AG04449 (cell line): Measurements from ENCODE around the gene CACNB1.
"Not testable (repeated sequence)": the region's sequence is repeated elsewhere in the genome, so short reads cannot be mapped to it uniquely, and the experiment has no call there.

Source experiments
- CTCF ChIA-PET: fragments of 350-600 bp; formaldehyde crosslinking; extraction: SDS; loops from one replicate; lab custom pipeline; 2021; ENCODE audit warnings: antibody characterized with exemption; lab: Yijun Ruan, JAX
- POLR2A ChIA-PET: fragments of 400-600, 350-600 bp; formaldehyde crosslinking; extraction: SDS; loops from one replicate; lab custom pipeline; 2020; ENCODE audit warnings: antibody characterized with exemption, inconsistent platforms; lab: Yijun Ruan, JAX
- DNase-seq: peaks from one replicate; pipeline ENCODE4 v3.0.0-alpha.2; 2010; ENCODE audit warnings: low read depth, low spot score
- H3K4me3 ChIP-seq: 2 replicates; pipeline ENCODE4 v1.5.1; 2011; ENCODE audit warnings: low read depth, mild to moderate bottlenecking, control low read depth, low read length
- TF ChIP-seq, protein P1 (sequence below): IDR thresholded peaks from one replicate; pipeline ENCODE4 v1.5.1; 2011; ENCODE audit warnings: mild to moderate bottlenecking, moderate library complexity, low read length, control low read depth, inconsistent platforms; ENCODE audit not compliant: insufficient read depth; ENCODE audit errors: missing control alignments

CACNB1 gene

DNA sequence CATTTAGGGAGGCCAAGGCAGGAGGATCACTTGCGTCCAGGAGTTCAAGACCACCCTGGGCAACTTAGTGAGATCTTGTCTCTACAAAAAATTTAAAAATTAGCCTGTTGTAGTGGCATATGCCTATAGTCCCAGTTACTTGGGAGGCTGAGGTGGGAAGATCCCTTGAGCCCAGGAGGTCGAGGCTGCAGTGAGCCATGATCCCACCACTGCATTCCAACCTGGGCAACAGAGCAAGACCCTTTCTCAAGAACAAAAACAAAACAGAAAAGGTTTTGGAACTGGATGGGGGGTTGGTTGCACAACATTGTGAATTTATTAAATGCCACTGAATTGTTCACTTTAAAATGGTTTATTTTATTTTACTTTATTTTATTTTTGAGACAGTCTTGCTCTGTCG, 67.3 kb downstream of the CACNB1 start:
- CTCF ChIA-PET = interaction anchor here (1.0 to 1.4 kb wide), 2 partner anchors 12 to 23 kb away, joined by 3 read pairs; no protein-coding TSS in a partner anchor
- H3K4me3 ChIP-seq = no peak overlapping the region
- DNase-seq = no peak
- POLR2A ChIA-PET = no interaction called here
- TF ChIP-seq, protein P1, sequence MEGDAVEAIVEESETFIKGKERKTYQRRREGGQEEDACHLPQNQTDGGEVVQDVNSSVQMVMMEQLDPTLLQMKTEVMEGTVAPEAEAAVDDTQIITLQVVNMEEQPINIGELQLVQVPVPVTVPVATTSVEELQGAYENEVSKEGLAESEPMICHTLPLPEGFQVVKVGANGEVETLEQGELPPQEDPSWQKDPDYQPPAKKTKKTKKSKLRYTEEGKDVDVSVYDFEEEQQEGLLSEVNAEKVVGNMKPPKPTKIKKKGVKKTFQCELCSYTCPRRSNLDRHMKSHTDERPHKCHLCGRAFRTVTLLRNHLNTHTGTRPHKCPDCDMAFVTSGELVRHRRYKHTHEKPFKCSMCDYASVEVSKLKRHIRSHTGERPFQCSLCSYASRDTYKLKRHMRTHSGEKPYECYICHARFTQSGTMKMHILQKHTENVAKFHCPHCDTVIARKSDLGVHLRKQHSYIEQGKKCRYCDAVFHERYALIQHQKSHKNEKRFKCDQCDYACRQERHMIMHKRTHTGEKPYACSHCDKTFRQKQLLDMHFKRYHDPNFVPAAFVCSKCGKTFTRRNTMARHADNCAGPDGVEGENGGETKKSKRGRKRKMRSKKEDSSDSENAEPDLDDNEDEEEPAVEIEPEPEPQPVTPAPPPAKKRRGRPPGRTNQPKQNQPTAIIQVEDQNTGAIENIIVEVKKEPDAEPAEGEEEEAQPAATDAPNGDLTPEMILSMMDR = no peak

DNA sequence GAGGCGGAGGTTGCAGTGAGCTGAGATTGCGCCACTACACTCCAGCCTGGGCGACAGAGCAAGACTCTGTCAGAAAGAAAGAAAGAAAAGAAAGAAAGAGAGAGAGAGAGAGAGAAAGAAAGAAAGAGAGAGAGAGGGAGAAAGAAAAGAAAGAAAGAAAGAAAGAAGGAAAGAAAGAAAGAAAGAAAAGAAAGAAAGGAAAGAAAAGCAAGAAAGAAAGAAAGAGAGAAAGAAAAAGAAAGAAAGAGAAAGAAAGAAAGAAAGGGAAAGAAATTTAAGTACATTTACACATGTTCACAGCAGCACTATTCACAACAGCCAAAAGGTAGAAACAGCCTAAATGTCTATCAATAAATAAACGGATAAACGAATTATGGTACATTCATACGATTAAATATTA, 67.9 kb downstream of the CACNB1 start:
- CTCF ChIA-PET, POLR2A ChIA-PET, H3K4me3 ChIP-seq, DNase-seq: not testable (repeated sequence)

DNA sequence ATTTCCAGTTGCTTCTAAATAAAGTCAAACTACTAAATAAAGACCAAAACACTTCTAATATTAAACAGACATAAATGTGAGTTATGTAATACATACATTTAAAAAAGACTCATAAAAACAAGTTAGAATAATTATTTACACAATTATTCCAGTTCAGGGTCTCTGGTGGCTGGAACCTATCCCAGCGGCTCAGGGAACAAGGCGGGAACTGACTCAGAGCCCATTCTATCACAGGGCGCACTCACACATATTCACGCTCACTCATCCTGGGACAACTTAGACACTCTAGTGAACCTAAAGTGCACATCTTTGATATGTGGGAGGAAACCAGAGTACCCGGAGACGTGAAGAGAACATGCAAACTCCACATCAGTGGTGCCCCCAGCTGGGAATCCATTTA, 71.0 kb downstream of the CACNB1 start:
- no peak for DNase-seq
- ChIA-PET CTCF (no interaction called here), POLR2A (no interaction called here)
- TF ChIP-seq, protein P1 = no peak
- H3K4me3 ChIP-seq = no peak overlapping the region

DNA sequence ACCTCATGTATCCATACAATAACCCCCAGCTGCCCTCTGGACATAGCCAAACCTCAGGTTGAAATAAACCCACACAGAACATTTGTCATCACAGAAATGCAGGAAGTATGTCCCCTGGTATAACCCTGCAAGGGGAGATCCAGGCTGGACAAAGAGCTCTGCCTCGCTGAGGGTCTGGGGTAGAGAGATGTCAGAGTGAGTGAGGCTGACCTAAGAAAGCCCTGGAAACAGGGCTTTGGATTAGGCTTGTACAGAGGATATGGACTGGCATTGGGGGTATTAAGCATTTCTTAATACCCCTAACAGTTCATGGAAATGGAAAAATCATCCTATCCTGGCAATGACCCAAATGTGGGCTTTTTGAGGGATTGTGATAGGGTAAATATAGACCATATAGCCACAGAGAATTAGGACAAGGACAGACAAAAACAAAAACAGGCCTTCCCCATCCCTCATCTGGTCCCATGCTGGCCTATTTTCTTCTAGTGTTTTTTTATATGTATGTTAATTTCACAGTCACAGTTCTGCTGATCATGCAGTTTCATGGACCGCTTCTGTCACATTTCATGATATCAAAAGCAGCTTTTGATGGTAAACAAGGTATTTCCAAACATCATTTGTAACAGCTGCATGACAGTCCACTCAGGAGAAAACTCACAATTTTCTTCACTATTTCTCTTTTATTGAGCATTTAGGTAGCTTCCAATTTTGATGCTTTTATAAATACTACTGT, 72.2 kb downstream of the CACNB1 start:
- TF ChIP-seq, protein P1 = no peak
- H3K4me3 ChIP-seq = no peak overlapping the region
- ChIA-PET POLR2A (interaction anchor here (0.6 kb wide), 1 partner anchor 318 kb away, joined by 3 read pairs; no protein-coding TSS in a partner anchor), CTCF (interaction anchor here (1.4 to 1.7 kb wide), 5 partner anchors 20 to 142 kb away, joined by 3 to 7 read pairs (median 5); partner anchors contain the start of gene PLXDC1)
- no peak for DNase-seq

DNA sequence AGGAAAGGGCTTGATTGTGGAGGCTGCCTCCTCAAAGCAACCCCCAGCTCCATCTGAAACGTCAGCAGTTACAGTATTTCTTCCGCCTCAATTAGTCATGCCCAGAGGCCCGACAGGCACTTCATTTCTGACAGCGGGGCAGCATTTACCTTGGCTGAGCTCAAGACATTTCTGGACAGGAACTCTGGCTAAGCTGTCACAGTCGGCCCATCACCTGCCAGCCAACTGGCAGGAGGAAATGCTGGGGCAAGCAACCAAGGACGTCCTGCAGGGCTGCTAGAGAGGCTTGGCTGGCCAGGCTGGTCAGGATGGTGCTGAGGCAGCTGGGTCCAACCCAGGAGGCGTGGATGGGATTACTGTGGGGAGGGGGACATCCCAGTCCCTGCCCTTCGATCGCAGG, 73.8 kb downstream of the CACNB1 start:
- TF ChIP-seq, protein P1 = no peak
- no peak overlapping the region for H3K4me3 ChIP-seq
- no peak for DNase-seq
- POLR2A ChIA-PET = no interaction called here
- CTCF ChIA-PET = interaction anchor here (1.0 to 1.7 kb wide), 5 partner anchors 9 to 141 kb away, joined by 3 to 7 read pairs (median 3); partner anchors contain the start of gene PLXDC1
